HepG2 (cell line): Measurements from ENCODE around the gene TFG. TPM values are rescaled to one million over a fixed set of nuclear protein-coding genes. Genes with fewer than 3 reads are reported as not detected.

Source experiments
- ATAC-seq: fragments of 200-7000 bp; cut with Tn5 transposase; 3 replicates; pipeline ENCODE4 v1.9.1; 2020; ENCODE audit warnings: mild to moderate bottlenecking, moderate library complexity
- BruUV-seq: library from RNA; stranded (reverse); fragments of 400-500 nt; replicated peaks from 2 replicates; lab custom pipeline; 2021; lab: Mats Ljungman, UMichigan
- CTCF ChIA-PET: fragments of 300-600 bp; formaldehyde crosslinking; extraction: SDS; loops from one replicate; lab custom pipeline; 2021; ENCODE audit warnings: low total read pairs, inconsistent platforms, low intra/inter-chr PET ratio; lab: Yijun Ruan, JAX
- POLR2A ChIA-PET: fragments of 350-600 bp; sonication (Branson Sonifier 250); formaldehyde crosslinking; loops from one replicate; lab custom pipeline; 2020; ENCODE audit warnings: antibody characterized with exemption, inconsistent platforms; lab: Yijun Ruan, JAX
- DNase-seq: peaks from one replicate; pipeline ENCODE4 v3.0.0-alpha.2; 2015; ENCODE audit warnings: low spot score
- FAIRE-seq: peaks from 3 replicates; lab custom pipeline; 2011; peaks lifted over from hg19 to GRCh38; lab: Jason Lieb, UNC
- H2AFZ ChIP-seq: one replicate; pipeline ENCODE4 v1.6.1; 2011; ENCODE audit warnings: low read length, inconsistent platforms
- H3K27ac ChIP-seq: fragments of 300-600 bp; 3 replicates; pipeline ENCODE4 v1.8.0; 2011; ENCODE audit warnings: mixed run types, mild to moderate bottlenecking, mixed read lengths, low read length, inconsistent platforms; ENCODE audit not compliant: insufficient read depth; ENCODE audit errors: extremely low read length
- H3K27me3 ChIP-seq, 2 experiments: fragments of 200-600 bp in 1 of 2; 2 replicates in 1 of 2; 3 replicates in 1 of 2; pipeline versions ENCODE4 v1.6.0 to v1.8.0; 2011; ENCODE audit warnings: low read length in 2 of 2, mild to moderate bottlenecking in 2 of 2, moderate library complexity in 2 of 2, inconsistent platforms in 1 of 2; ENCODE audit not compliant: insufficient read depth in 2 of 2, control insufficient read depth in 1 of 2
- H3K36me3 ChIP-seq, 2 experiments: fragments of 200-600 bp in 1 of 2; replicated peaks in 1 of 2; 2 replicates in 1 of 2; 3 replicates in 1 of 2; pipeline versions ENCODE4 v1.5.1 to v1.8.0; 2011; ENCODE audit warnings: low read length in 2 of 2, inconsistent platforms in 1 of 2; ENCODE audit not compliant: insufficient read depth in 2 of 2, control insufficient read depth in 1 of 2
- H3K4me1 ChIP-seq: 2 replicates; pipeline ENCODE4 v1.5.1; 2012; ENCODE audit warnings: low read length, inconsistent platforms; ENCODE audit not compliant: insufficient read depth
- H3K4me2 ChIP-seq: 2 replicates; pipeline ENCODE4 v1.6.0; 2011; ENCODE audit warnings: low read depth, low read length, inconsistent platforms
- H3K4me3 ChIP-seq, 3 experiments: fragments of 200-600 bp in 1 of 3; sonication (generic), shearing (Covaris generic) in 1 of 3; replicated peaks in 1 of 3; 2 replicates each; pipeline ENCODE4 v1.5.1; 2011 to 2016; ENCODE audit warnings: low read length in 3 of 3, inconsistent platforms in 2 of 3, low read depth in 2 of 3, mild to moderate bottlenecking in 2 of 3, control low read depth in 1 of 3, mixed read lengths in 1 of 3; ENCODE audit not compliant: insufficient read depth in 1 of 3
- H3K79me2 ChIP-seq: one replicate; pipeline ENCODE4 v1.6.1; 2011; ENCODE audit warnings: low read length, inconsistent platforms; ENCODE audit not compliant: insufficient read depth
- H3K9ac ChIP-seq: 2 replicates; pipeline ENCODE4 v1.6.0; 2011; ENCODE audit warnings: mild to moderate bottlenecking, low read depth, low read length, inconsistent platforms; ENCODE audit not compliant: insufficient read depth
- H3K9me3 ChIP-seq: 2 replicates; pipeline ENCODE4 v1.5.1; 2012; ENCODE audit warnings: mild to moderate bottlenecking, low read length
- H4K20me1 ChIP-seq: 2 replicates; pipeline ENCODE4 v1.6.0; 2011; ENCODE audit warnings: inconsistent platforms, mild to moderate bottlenecking, low read length, moderate library complexity; ENCODE audit not compliant: insufficient read depth
- ATF7 ChIP-seq, 2 experiments: fragments of 450-650 bp in 1 of 2; sonication (generic) in 1 of 2; formaldehyde crosslinking in 1 of 2; IDR thresholded peaks; 2 replicates each; pipeline versions ENCODE4 v1.4.0 to v1.6.1; 2016 to 2020; ENCODE audit warnings: antibody characterized with exemption in 1 of 2, mild to moderate bottlenecking in 1 of 2, missing genetic modification reagents in 1 of 2
- ATF7-NPFF ChIP-seq: sonication (generic); formaldehyde crosslinking; IDR thresholded peaks from 2 replicates; pipeline ENCODE4 v1.8.1; 2023; ENCODE audit warnings: mild to moderate bottlenecking, low read depth, missing genetic modification reagents, moderate library complexity
- BRF2 ChIP-seq: sonication (generic); formaldehyde crosslinking; IDR thresholded peaks from 2 replicates; pipeline ENCODE4 v1.8.1; 2022; ENCODE audit warnings: mild to moderate bottlenecking, missing genetic modification reagents
- FOXP1 ChIP-seq, 2 experiments: fragments of 450-650 bp in 1 of 2; IDR thresholded peaks; 2 replicates each; pipeline ENCODE4 v1.6.1; 2017 to 2018; ENCODE audit warnings: antibody characterized with exemption in 1 of 2
- ISL2 ChIP-seq: sonication (generic); formaldehyde crosslinking; IDR thresholded peaks from 2 replicates; pipeline ENCODE4 v1.5.0; 2020; ENCODE audit warnings: missing genetic modification reagents
- NBN ChIP-seq: fragments of 450-650 bp; conservative IDR thresholded peaks from 2 replicates; pipeline ENCODE4 v1.6.1; 2017
- SAP130 ChIP-seq: IDR thresholded peaks from 2 replicates; pipeline ENCODE4 v1.6.1; 2016; ENCODE audit warnings: low read depth
- TEAD2 ChIP-seq: sonication (generic); formaldehyde crosslinking; IDR thresholded peaks from 2 replicates; pipeline ENCODE4 v1.9.0; 2021; ENCODE audit warnings: missing genetic modification reagents
- TSC22D2 ChIP-seq: sonication (generic); formaldehyde crosslinking; IDR thresholded peaks from 2 replicates; pipeline ENCODE4 v1.5.1; 2020; ENCODE audit warnings: missing genetic modification reagents, mild to moderate bottlenecking, borderline replicate concordance
- ZBTB7B ChIP-seq: sonication (generic); formaldehyde crosslinking; IDR thresholded peaks from 2 replicates; pipeline ENCODE4 v1.4.0; 2020; ENCODE audit warnings: missing genetic modification reagents
- ZMYM4 ChIP-seq: sonication (generic); formaldehyde crosslinking; IDR thresholded peaks from 2 replicates; pipeline ENCODE4 v1.8.1; 2023; ENCODE audit warnings: mild to moderate bottlenecking, missing genetic modification reagents
- ZNF354B ChIP-seq: sonication (generic); formaldehyde crosslinking; IDR thresholded peaks from 2 replicates; pipeline ENCODE4 v1.8.0; 2022; ENCODE audit warnings: mild to moderate bottlenecking, missing genetic modification reagents
- ZNF546 ChIP-seq: sonication (generic); formaldehyde crosslinking; conservative IDR thresholded peaks from 2 replicates; pipeline ENCODE4 v1.8.1; 2023; ENCODE audit warnings: mild to moderate bottlenecking, missing genetic modification reagents
- ZNF550 ChIP-seq: sonication (generic); formaldehyde crosslinking; IDR thresholded peaks from 2 replicates; pipeline ENCODE4 v1.4.0; 2020; ENCODE audit warnings: mild to moderate bottlenecking, missing genetic modification reagents, borderline replicate concordance
- ZNF687 ChIP-seq: sonication (generic); formaldehyde crosslinking; IDR thresholded peaks from 2 replicates; pipeline ENCODE4 v1.5.1; 2020; ENCODE audit warnings: mild to moderate bottlenecking, missing genetic modification reagents, moderate library complexity
- ZNF709 ChIP-seq: sonication (generic); formaldehyde crosslinking; IDR thresholded peaks from 2 replicates; pipeline ENCODE4 v1.5.0; 2020; ENCODE audit warnings: mild to moderate bottlenecking, missing genetic modification reagents
- ZNF777 ChIP-seq: sonication (generic); formaldehyde crosslinking; IDR thresholded peaks from 2 replicates; pipeline ENCODE4 v1.4.0; 2020; ENCODE audit warnings: missing genetic modification reagents
- ZSCAN20 ChIP-seq: sonication (generic); formaldehyde crosslinking; IDR thresholded peaks from 2 replicates; pipeline ENCODE4 v1.4.0; 2020; ENCODE audit warnings: missing genetic modification reagents, mild to moderate bottlenecking, borderline replicate concordance
- ZSCAN21 ChIP-seq: sonication (generic); formaldehyde crosslinking; IDR thresholded peaks from 2 replicates; pipeline ENCODE4 v1.8.0; 2022; ENCODE audit warnings: mild to moderate bottlenecking, missing genetic modification reagents, moderate library complexity, borderline replicate concordance
- WGBS: methylation state at CpG from one replicate; pipeline ENCODE4 v1.1.6; 2017; ENCODE audit warnings: low lambda C conversion rate; 5-methylcytosine and 5-hydroxymethylcytosine counted together
- in situ Hi-C: cut with HindIII; loops from 2 replicates; pipeline ENCODE4 v1.10.0; 2017; ENCODE audit warnings: low pct_unique_long_range_greater_than_20kb; ENCODE audit not compliant: extremely low pct_ligation_motif_present
- intact Hi-C: fragments of 100-400 bp; cut with micrococcal nuclease; formaldehyde crosslinking; loops from one replicate; pipeline ENCODE4 v1.10.0; 2022; ENCODE audit not compliant: unreplicated experiment
- polyA plus RNA-seq, 8 experiments: library from polyadenylated mRNA; depleted of rRNA in 3 of 8; stranded (reverse) in 7 of 8; unstranded in 1 of 8; fragments of >200 nt; fragmentation: Illumina TruSeq in 4 of 8; extraction: Trizol in 4 of 8; gene quantifications; 2 replicates each; pipeline versions ENCODE4 v1.2.1 to v1.2.3, GENCODE V29; 2011 to 2016; ENCODE audit warnings: low read depth in 4 of 8, missing spikeins in 1 of 8, mixed read lengths in 1 of 8; ENCODE audit not compliant: insufficient read depth in 1 of 8
- total RNA-seq, 5 experiments: library from RNA; depleted of rRNA; stranded (reverse); fragments of >200 nt; fragmentation: Illumina TruSeq; extraction: Trizol; gene quantifications; 2 replicates each; pipeline ENCODE4 v1.2.3, GENCODE V29; 2016; ENCODE audit warnings: low read depth in 1 of 5

The TFG gene
- total and polyA plus RNA-seq, 2 of the 13 experiments (the other 11 are each of a cell fraction or from before 2014, with no cell fraction given) = 53.6 to 71.7 TPM

- H3K4me1 ChIP-seq = no peaks in the 10 kb centered on the region
- ChIA-PET POLR2A (no interaction called here), CTCF (no interaction called here)
- DNase-seq = no peak
- intact Hi-C loops = no loop called here
- no peaks in the 10 kb centered on the region for H3K79me2 ChIP-seq
- no TSS peak for BruUV-seq
- H3K27ac ChIP-seq = no peak overlapping the region
- 83% methylated on average over 3 of the region's 3 CpGs for WGBS
- H3K4me3 ChIP-seq = no peak overlapping the region
- no peak for FAIRE-seq
- H4K20me1 ChIP-seq = no peaks in the 10 kb centered on the region
- no peaks in the 10 kb centered on the region for H3K9me3 ChIP-seq
- H3K27me3 ChIP-seq = no peaks in the 10 kb centered on the region
- H3K4me2 ChIP-seq = no peak overlapping the region
- ATAC-seq = no peak
- H3K9ac ChIP-seq = no peak overlapping the region
- in situ Hi-C loops = no loop called here
- no peak overlapping the region for H2AFZ ChIP-seq
- no peak for TF ChIP-seq ZBTB7B (CRISPR knock-in tag)
- TF ChIP-seq ZNF687 = no peak
- no peak for TF ChIP-seq ZSCAN20 (CRISPR knock-in tag)
- no peak for TF ChIP-seq ISL2 (CRISPR knock-in tag)
- no peak for TF ChIP-seq NBN
- no peak for TF ChIP-seq ZNF777 (CRISPR knock-in tag)
- TF ChIP-seq SAP130 (CRISPR knock-in tag) = no peak
- no peak for TF ChIP-seq ZNF550 (CRISPR knock-in tag)
- no peak for TF ChIP-seq TEAD2 (CRISPR knock-in tag)
- TF ChIP-seq ATF7-NPFF (CRISPR knock-in tag) = no peak
- no peak for TF ChIP-seq ZNF709 (CRISPR knock-in tag)
- no peak for TF ChIP-seq ZNF546 (CRISPR knock-in tag)
- TF ChIP-seq BRF2 (CRISPR knock-in tag) = no peak
- no peak for TF ChIP-seq FOXP1 (IDR thresholded peaks at IDR 0.05)
- TF ChIP-seq FOXP1 (CRISPR knock-in tag; IDR thresholded peaks at IDR 0.05) = no peak
- TF ChIP-seq ATF7 (IDR thresholded peaks at IDR 0.05) = no peak
- no peak for TF ChIP-seq ATF7 (CRISPR knock-in tag; IDR thresholded peaks at IDR 0.05)
- TF ChIP-seq ZNF354B (CRISPR knock-in tag) = no peak
- no peak for TF ChIP-seq ZMYM4 (CRISPR knock-in tag)
- no peak for TF ChIP-seq ZSCAN21 (CRISPR knock-in tag)
- TF ChIP-seq TSC22D2 (CRISPR knock-in tag) = no peak
- H3K36me3 ChIP-seq = peaks cover 1 to 21% of the 10 kb centered on the region in 2 experiments
Measured at GRCh38 chr3:100754563-100755334, 45.5 kb downstream of the TFG start.
